RPMI7951 (cell line): ENCODE measurements around the gene NDST1. TPM values are rescaled to one million over a fixed set of nuclear protein-coding genes. Genes with fewer than 3 reads are reported as not detected.

Experiments
- DNase-seq: peaks from one replicate; pipeline ENCODE4 v3.0.0-alpha.2; 2012; ENCODE audit warnings: low read depth
- total RNA-seq: library from RNA; depleted of rRNA; stranded (reverse); fragments of >200 nt; shearing (Covaris generic); gene quantifications from 2 replicates; pipeline ENCODE4 v1.2.3, GENCODE V29; 2014

NDST1 gene
- total RNA-seq, 1 experiment from 2014 or later, result 18.5 TPM

DNA sequence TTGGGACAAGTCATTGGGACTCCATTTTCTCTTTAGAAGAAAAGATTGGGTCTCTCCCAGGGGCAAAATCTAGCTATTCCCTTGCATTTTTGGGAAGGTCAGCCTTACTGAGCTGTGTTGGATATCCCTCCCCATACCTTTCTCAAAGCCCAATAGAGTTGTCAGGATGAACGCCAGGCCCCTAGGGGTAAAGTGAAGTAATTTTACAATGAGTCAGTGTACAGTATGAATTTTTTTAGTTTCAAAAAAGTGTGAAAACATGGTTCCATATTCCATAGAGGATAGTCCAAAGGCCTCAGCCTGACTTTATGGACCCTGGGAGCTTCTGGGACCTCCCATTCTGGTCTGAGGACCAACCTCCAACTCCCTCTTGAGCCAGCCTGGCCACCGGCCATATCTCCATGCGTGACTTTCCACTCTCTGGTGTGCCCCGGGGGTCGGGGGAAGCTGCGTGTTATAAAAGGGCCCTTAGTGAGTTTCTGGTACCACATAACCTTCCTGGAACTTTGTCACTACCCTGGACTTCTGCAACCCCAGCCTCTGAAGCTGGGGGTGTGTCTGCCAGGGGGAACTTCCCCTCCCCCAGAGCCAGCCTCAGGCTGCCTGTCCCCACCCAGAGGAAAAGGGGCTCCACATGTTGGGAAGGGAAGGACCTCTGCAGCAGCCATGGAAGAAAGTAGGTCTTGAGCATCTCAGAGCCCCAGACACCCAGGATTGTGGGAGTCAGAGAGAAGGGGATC is 80.1 kb downstream of the NDST1 start:
- peak; percentile 34 for DNase-seq

DNA sequence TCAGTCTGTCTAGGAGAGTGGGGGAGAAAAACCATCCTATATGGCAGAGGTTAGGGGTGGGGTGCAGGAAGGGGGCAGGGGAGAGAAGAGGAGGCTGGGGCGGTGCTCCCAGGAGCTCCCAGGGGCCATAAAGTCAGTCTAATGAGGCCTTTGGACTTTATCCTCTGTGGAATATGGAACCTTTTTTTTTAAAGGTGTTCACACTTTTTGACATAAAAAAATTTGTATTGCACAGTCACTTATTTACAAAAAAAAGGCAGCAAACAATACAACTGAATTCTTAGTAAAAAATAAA is 80.6 kb downstream of the NDST1 start:
- no peak for DNase-seq

DNA sequence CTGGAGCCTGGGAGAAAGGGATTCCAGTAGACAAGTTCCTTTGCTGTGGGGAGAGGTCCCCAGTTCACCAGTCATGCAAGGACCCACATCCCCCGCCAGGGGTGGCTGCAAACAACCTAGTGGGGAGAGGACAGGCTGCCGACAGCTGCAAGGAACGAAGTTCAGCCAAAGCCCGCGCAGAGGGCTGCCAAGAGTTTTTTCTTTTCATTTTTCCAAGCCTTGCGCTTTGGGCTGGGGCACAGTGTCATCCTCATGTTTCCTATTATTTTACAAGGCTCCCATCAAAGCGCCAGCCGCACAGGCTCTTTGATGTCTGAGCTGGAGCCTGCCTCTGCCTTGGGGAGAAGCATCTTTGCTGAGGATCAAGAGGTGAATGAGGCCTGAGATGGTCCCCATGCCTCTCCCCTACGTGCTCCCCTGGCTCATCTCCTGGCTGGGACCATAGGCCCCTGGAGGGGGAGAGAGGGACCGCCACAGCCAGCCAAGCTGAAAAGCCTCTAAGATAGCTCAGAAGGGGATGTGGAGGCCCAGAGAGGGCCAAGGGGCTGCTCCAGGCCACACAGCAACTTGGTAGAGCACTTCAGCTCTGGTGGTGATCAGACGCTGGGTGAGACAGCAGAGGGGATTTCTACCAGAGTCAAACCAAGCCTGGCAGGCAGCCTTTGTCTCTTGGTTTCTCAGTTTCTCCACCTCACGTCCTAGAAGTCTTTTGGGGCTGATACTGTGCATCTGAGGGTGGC is 82.1 kb downstream of the NDST1 start:
- no peak for DNase-seq

DNA sequence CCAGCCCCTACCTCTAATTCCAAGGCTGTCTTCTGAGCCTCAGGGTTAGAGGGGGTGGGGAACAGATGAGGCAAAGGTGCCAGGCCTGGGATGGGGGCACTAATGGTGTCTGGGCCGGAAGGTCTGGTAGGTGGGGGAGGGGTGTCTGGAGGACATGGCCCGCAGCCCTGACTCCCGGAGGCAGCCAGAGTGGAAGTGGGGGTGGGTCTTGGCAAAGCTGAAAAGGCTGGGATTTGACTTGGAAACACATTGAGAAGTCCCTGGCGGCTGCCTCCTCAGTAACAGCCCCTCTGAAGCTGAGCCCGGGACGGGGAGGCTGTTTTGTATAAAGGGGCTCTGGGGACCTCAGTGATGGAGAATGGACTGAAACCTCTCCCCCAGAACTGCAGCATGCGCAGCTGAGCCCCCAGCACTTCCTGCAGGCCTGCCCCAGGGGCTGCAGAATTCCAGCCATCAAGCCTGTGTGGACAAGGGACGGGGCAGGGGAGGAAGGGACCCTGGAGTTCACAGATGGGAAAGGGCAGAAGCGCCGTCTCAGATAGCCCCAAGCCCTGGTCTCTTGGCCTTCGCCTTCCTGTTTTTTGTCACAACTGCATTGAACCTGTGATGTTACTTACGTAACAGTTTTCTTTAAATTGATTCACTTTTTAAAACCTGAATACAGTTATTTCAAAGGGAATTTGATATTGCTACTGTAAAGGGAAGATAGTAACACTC is 83.2 kb downstream of the NDST1 start:
- no peak for DNase-seq

DNA sequence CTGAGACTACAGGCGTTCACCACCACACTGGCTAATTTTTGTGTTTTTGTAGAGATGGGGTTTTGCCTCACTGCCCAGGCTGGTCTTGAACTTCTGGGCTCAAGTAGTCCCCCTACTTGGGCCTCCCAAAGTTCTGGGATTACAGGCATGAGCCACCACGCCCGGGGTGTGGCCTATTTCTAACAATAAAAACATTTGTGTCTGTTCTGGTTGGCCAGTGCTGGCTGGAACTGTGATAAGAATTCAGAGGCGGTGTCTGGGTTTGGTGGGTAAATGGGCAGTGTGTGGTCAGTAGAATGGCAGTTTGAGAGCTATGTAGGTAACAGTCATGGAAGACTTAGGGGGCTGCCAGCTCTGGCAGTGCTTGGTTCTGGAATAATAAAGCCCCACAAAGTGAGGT is 85.7 kb downstream of the NDST1 start:
- DNase-seq, result no peak

DNA sequence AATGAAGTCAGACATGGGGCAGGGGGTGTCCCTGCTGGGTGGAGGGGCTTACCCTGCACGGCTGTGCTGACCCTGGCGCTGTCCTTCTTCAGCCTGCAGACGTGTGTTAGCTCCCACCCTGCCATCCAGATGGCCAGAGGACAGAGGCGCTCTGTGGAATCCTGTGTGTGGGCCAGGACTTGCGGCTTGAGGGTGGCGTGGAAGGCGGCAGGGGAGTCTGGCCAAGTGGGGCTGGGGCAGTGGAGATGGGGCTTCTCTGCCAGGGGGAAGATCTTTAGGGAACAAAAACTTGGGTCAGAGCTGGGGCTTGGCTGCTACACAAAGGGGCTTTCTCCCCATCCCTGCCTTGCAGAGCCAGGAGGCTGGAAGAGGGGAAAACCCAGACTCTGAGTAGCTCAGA is 86.1 kb downstream of the NDST1 start:
- peak; percentile 18 for DNase-seq

DNA sequence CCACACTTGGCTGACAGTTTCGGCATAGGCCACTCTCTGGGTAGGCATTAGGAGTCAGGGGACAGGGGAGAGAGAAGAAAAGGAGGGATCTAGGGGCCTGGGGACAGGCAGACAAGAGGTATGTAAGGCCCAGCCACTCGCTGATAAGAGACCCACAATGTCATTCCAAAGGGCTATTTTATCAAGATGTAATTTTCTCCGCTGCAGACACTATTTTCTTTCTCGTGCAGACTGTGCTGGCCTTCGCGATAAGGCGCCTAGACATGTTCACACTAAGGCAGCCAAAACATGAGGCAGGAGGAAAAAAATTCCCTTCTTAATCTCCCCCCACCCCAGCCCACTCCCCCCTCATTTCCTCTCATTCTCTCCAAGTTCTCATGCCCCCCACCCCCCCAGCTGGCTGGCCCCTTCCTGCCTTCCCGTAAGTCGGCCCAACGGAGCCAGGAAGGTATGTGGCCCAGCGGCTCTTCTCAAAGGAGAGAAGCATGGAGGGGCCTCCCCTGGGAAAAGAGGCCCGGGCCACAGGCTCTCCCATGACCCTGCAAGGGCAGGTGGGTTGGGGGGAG is 87.6 kb downstream of the NDST1 start:
- DNase-seq, result no peak

DNA sequence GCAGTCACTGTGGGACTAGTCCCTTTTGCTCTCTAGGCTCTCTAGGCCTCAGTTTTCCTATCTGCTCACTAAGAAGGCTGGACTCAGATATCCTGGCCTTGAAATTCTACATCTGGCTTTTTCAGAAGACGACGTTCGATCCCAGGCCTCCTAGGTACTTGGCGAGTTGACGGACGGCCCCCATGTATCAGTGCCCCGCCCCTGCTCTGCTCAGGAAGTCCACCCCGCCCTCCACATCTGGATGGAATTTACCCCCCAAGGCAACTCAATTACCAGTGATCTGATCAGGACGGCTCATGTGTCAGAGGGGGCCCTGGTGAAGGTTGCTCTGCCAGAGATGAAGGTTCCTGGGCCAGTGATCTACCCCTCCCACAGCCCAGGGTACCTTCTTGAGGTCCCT is 88.4 kb downstream of the NDST1 start:
- DNase-seq, result no peak

DNA sequence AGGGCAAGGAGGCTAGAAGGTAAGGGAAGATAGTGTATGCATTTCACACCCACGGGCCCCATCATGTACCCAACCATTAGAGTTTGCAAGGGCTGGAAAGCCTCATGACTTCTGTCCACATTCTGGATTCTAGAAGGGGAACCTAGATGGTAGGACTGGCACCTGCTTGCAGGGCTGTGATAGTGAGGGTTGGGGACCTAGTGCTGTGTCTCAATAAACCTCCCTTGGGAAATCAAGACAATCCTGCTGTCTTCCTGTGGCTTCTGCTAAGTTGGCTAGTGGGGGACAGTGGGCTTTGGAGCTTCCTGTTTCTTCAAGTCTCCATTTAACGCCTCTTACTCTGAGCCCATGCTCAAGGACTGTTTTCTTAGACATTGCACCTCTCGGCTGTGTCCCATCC is 88.9 kb downstream of the NDST1 start:
- no peak for DNase-seq

DNA sequence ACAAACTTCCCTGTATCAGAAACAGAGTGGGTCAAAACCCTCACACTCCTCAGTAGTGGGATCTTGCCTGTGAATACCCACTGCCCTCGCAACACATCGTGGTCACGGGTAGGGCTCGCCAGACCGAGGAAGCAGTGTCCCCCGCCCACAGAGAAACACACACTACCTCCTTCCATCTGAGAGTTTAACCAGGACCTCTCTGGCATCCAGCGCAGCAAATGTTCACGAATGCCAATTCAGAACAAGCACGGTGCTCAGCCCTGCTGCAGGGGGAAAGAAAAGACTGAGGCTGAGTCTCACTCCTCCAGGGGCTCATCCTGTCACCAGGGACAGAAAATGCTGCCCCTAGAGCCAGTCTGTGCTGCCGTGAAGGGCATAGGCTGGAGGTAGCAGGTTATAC is 90.1 kb downstream of the NDST1 start:
- no peak for DNase-seq

DNA sequence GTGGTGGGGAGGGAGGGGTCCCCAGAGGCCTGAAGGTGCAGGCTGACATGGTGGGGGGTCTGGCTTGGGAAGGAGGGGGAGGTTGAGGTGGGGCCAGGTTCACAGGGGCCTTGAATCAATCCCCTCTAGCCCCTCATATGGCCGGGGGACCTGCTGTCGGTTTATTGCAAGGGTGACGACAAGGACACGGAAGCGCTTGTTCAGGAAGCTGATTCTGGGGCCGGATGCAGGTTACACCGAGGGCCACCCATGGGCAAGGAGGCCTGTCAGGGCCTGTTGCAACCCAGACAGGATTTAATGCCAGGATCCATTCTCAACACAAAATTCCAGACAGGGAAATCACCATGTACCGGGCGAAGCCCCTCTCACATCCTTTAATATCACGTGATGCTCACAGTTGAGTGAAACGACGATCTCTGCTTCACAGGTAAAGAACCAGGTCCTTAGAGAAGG is 90.9 kb downstream of the NDST1 start:
- no peak for DNase-seq

DNA sequence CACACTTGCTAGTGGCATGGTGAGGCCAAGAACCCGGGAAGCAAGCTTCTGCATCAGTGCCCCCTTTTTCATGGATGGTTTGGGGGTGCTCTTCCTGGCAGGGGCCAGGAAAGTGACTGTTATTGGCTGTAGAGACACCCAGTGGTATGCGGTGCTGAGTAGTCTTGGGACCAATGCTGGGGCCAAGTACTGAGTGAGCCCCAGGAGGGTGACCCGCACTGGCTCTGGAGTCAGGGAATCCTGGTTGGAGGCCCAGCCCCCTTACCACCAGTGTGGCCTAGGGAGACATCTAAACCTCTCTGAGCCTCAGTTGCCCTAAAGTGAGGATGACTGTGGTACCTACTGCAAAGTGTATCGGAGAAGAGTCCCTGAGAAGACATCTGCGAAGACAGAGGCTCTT is 91.3 kb downstream of the NDST1 start:
- no peak for DNase-seq

DNA sequence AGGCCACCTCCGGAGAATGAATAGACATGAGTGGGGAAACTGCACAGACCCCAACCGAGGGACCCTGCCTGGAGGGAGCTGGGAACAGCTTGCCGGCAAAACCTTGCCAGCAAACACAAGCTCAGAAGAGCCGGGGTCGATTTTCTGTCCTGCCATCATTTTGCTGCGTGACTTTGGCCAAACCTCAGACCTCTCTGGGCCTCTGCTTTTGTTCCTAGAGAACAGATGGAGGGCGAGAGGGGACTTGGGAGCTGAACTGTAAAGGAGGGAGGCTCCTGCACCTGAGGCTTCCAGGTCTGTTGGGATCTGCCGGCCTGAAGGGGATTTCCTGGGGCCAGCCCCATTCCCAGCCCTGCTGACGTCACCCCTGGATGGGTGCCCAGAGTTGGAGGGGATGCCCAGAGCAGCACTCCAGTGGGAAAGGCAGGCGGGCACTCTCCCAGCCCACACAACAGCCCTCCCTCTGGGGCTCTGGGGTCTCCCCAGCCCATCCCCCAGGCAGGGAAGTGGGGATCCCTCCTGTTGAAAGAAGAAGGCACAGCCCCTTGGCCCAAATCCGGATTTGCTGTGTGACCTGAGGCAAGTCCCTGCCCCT is 92.1 kb downstream of the NDST1 start:
- peak; percentile 70 for DNase-seq

DNA sequence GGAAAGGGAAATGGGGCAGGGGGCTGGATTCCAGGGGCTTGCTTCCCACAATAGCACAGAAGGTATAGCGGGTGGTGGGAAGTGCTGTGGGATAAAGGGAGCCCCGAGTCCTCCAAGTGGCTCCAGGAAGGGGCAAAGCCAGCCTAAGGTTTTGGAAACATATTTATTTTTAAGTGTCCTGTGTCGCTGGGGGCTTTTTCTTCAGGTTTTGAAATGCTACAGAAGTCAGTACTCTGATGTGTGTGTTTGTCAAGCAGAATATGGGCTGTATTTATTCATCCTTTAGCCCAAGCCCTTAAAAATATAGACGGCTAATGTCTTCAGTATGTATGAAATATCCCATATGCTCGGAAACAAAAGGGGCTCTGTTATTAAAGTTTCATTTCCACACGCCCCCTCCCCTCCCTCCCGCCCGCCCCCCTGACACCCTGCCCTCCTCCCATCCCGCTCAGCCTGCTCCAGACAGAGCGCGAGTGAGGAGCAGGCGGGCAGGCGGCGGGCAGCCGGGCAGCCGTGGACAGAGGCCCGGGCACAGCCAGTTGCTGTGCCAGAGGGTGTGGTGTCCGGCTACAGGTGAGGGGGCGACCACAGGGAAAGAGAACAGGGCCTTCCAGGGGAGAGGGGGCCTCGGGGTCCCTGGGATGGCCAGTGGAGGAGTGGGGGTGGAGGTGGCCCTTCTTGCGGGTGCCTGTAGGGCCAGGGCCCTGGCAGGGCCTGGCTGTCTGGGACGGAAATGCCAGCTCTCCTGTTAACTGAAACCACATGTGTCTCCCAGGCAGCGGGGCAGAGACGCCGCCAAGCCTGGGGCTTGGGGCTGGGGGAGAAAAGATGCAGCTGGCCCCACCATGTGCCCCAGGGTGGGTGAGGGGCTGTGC is 92.9 kb downstream of the NDST1 start:
- peak; percentile 56 for DNase-seq

DNA sequence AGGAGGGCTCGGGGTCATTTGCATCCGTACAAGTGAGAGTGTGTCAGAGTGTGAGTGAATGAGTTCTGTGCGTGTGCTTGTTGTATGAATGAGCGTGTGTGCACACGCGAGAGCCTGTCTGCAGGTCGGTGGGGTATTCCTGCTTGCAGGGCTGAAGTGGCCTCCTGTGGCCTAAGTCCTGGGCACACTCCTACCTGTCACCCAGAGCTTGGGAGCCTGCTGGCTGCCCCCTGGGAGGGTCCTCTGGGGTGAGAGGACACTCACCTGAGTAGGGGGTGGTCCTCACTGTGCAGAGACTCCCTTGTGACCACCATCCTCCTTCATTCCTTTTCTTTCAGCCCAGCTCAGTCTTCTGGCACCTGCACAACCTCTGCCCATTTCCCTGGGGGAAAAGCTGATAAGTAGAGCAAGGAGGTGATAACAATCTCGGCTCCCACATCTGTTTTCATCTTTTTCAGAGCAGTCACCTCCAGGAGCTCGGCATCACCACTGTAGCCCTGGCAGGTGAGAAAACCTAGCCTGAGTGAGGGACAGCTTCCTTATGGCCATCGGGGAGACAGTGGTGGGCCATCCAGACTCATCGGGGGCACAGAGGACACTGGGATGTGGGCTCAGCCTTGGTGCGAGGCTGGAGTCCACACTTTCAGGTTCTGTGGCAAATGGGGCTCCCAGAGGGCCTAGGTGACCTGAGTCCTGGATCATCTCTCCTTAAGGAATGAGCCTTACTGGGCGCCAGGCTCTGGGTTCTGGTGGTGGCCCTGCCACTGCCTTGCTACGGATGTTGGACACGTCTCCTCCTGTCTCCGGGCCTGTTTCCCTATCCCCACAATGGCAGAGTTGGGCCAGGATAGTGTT is 93.8 kb downstream of the NDST1 start:
- no peak for DNase-seq

DNA sequence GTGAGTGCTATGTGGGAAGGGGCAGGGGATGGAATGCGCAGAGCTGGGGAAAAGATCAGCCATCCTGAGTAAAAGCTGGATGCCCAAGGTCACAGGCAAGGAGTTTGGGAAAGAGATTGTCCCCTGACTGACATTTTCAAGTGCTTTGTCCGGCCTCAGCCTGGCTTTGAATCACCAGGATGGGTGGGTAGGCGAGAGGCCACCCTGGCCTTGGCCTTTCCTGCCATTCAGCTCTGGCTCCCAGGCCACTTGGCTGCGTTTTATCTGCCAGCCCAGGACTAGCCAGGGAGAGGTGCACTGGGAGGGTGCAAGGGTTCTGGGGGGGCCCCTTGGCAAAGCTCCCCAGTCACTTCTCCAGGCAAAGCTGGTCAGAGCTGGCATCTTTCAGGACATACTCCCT is 95.1 kb downstream of the NDST1 start:
- DNase-seq, result no peak

DNA sequence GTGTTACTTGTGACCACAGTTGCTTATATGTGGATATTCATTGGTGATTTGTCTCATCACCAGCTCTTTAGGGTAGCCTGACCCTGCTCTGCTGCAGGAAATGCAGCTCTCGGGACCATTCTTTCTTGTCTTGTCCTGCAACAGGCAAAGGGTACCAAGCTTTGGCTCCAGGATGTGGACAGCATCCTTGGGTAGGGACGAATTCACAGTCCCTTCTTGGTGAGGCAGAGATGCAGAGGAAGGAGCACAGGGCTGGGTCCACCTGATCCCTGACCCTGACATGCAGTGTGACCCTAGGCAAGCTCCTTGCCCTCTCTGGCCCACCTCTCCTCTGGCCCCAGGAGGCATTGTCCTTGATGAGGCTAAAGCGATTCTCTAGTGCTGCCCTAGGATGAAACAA is 95.6 kb downstream of the NDST1 start:
- no peak for DNase-seq

DNA sequence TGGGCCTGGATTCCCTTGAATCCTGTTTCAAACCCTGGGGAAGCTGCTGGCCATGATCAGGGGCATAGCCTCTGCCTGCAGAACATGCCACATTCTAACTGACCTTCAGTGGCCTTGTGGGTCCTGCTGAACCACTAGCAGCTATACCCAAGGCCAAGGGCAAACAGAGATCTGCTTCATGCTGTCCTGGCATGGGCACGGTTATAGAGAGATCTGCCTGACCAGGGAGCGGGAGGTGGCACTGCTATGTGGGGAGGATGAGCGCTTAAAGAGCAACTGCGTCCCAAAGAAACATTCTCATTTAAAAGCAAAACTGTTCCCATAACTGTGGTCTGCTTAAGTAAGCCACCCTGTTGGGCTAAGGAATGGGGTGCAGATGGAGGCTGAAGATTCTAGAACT is 96.1 kb downstream of the NDST1 start:
- no peak for DNase-seq

DNA sequence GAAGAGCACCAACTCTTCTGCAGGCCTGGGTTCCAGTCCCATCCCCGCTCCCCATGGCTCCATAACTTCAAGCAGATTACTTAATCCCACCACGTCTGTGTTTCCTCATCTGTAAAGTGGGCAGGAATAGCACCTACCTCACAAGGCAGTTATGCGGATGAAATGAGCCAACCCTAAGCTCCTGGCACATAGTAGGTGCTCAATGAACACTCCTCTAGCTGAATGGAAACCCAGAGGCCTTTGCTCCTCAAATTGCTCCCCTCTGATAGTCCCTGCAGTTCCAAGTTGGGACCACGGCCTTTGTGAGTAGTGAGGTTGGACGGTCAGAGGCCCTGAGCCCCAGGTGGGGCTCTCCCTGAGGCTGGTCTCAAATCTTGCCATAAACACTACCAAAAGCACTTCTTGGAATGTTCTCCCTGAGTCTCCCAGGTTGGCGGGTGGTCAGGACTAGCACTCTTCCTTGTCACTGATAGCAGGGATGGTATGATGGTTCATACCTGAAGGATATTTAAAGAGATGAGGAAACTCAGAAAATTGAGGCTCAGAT is 97.0 kb downstream of the NDST1 start:
- DNase-seq, result no peak

DNA sequence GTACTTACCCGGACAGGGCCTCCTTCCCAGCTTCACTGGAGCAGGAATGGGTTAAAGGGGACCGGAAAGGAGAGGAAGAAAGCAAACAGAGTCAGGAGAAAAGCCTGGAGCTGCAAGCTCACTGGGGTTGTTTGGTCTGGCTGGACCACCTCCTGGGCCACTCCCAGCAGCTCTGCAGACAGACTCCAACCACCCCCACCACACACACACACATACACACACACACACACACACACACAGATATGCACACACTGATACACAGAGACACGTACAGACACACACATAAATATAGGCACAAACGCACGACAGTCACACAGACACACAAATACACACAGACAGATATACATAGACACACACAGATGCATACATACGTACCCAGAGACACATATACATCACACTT is 97.6 kb downstream of the NDST1 start:
- DNase-seq, result no peak
